ENCODE data around the gene CLEC16A. TPM values are rescaled to one million over a fixed set of nuclear protein-coding genes. Genes with fewer than 3 reads are reported as not detected.

The CLEC16A gene
- total RNA-seq, 1 donor from 2014 or later: 57.6 TPM

DNA sequence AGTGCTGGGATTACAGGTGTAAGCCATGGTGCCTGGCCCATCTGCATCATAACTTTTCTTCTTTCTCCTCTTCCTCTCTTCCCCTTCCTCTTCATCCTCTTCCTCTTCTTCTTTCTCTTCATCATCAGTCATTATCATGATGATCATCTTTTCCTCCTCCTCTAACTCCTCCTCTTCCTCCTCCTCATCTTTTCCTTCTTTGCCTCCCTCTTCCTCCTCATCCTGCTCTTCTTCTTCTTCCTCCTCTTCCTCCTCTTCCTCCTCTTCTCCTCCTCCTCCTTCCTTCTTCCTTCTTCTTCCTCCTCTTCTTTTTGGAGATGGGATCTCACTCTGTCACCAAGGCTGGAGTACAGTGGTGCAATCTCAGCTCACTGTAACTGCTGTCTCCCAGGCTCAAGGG lies 249.1 kb downstream of the CLEC16A start:
- Mint-ChIP-seq H3K9me3 (no peaks in the 10 kb centered on the region), H3K4me1 (no peaks in the 10 kb centered on the region), H3K27me3 (no peaks in the 10 kb centered on the region), H3K4me3 (no peak overlapping the region), H3K36me3 (ENCODE audit: low read depth) (peaks cover 3% of the 10 kb centered on the region), H3K27ac (no peak overlapping the region)
- no peak for DNase-seq
- ATAC-seq (ENCODE audit: low read depth): no peak
- ChIA-PET CTCF (no interaction called here), POLR2A (interaction anchor here (1.7 kb wide), 1 partner anchor 62 kb away, joined by 8 read pairs; the partner anchor contains the start of gene SOCS1)
- intact Hi-C loops (cut with micrococcal nuclease): no loop called here
- TF ChIP-seq, protein P1, sequence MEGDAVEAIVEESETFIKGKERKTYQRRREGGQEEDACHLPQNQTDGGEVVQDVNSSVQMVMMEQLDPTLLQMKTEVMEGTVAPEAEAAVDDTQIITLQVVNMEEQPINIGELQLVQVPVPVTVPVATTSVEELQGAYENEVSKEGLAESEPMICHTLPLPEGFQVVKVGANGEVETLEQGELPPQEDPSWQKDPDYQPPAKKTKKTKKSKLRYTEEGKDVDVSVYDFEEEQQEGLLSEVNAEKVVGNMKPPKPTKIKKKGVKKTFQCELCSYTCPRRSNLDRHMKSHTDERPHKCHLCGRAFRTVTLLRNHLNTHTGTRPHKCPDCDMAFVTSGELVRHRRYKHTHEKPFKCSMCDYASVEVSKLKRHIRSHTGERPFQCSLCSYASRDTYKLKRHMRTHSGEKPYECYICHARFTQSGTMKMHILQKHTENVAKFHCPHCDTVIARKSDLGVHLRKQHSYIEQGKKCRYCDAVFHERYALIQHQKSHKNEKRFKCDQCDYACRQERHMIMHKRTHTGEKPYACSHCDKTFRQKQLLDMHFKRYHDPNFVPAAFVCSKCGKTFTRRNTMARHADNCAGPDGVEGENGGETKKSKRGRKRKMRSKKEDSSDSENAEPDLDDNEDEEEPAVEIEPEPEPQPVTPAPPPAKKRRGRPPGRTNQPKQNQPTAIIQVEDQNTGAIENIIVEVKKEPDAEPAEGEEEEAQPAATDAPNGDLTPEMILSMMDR (IDR thresholded peaks at IDR 0.05): no peak

DNA sequence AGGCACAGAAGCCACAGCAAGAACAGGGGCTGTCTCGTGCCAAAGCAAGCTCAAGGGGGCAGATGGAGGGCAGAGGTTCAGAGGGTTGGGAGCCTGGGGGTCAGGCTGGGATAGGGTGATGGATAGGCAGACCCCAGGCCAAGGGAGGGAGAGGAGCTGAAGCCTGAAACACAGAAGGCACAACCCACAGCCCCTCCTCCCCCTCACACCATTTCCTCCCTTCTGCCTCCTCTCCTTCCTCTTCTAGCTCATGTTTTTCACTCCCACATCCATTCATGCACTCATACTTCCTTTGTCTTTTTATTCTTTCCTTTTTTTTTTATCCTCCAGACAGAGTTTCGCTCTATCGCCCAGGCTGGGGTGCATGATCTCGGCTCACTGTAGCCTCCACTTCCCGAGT lies 250.5 kb downstream of the CLEC16A start:
- Mint-ChIP-seq H3K9me3 (no peaks in the 10 kb centered on the region), H3K4me1 (no peaks in the 10 kb centered on the region), H3K27me3 (no peaks in the 10 kb centered on the region), H3K4me3 (no peak overlapping the region), H3K27ac (no peak overlapping the region), H3K36me3 (ENCODE audit: low read depth) (peaks cover 3% of the 10 kb centered on the region)
- TF ChIP-seq, protein P1 (IDR thresholded peaks at IDR 0.05): no peak
- ChIA-PET CTCF (no interaction called here), POLR2A (interaction anchor here (2.0 kb wide), 1 partner anchor 57 kb away, joined by 12 read pairs; no protein-coding TSS in a partner anchor)
- DNase-seq (no peak), ATAC-seq (ENCODE audit: low read depth) (no peak)
- intact Hi-C loops (cut with micrococcal nuclease): no loop called here

DNA sequence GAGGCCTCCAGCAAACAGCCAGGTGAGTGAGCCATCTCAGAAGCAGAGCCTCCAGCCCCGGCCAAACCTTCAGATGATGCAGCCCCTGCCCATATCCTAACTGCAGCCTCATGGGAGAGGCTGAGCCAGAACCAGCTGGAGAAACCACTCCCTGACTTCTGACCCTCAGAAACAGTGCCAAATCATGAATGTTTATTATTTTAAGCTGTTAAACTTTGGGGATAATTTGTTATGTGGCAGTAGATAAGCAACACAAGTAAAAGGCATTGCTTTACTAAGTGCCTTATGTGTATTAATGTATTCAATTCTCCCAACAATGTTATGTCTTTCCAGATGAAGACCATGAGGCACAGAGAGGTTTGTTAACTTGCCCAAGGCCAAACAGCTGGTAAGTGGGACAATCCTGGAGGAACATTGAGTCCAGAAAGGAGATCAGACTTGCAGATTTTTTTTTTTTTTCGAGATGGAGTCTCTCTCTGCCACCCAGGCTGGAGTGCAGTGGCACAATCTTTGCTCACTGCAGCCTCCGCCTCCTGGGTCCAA lies 252.0 kb downstream of the CLEC16A start:
- peaks cover 7% of the 10 kb centered on the region for H3K27me3 Mint-ChIP-seq
- peaks cover 3% of the 10 kb centered on the region for H3K36me3 Mint-ChIP-seq (ENCODE audit: low read depth)
- no peak overlapping the region for H3K27ac Mint-ChIP-seq
- H3K4me1 Mint-ChIP-seq: peaks cover 5% of the 10 kb centered on the region
- DNase-seq (no peak), ATAC-seq (ENCODE audit: low read depth) (no peak)
- ChIA-PET CTCF (no interaction called here), POLR2A (interaction anchor here (0.6 to 2.0 kb wide), 6 partner anchors 16 to 867 kb away, joined by 3 to 12 read pairs (median 6); no protein-coding TSS in a partner anchor)
- intact Hi-C loops (cut with micrococcal nuclease): no loop called here
- TF ChIP-seq, protein P1 (IDR thresholded peaks at IDR 0.05): no peak
- H3K9me3 Mint-ChIP-seq: no peaks in the 10 kb centered on the region
- H3K4me3 Mint-ChIP-seq: no peak overlapping the region

DNA sequence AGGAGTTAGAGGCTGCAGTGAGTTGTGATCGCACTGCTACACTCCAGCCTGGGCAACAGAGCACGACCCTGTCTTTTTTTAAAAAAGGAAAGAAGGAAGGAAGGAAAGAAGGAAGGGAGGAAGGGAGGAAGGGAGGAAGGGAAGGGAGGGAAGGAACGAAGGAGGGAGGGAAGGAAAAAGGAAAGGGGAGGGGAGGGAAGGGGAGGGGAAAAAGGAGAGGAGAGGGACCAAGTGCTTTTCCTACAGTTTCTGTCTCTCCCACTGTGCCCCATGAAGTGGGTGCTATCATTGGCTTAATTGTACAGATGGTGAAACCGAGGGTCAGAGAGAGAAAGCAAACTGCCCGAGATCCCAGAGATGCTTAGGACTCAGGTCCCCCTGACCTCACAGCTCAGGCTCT lies 254.0 kb downstream of the CLEC16A start:
- Mint-ChIP-seq H3K9me3 (no peaks in the 10 kb centered on the region), H3K4me3 (no peak overlapping the region), H3K4me1 (peaks cover 25% of the 10 kb centered on the region), H3K27me3 (peaks cover 7% of the 10 kb centered on the region), H3K36me3 (ENCODE audit: low read depth) (peaks cover 3% of the 10 kb centered on the region), H3K27ac (no peak overlapping the region)
- no peak for ATAC-seq (ENCODE audit: low read depth)
- intact Hi-C loops (cut with micrococcal nuclease): no loop called here
- ChIA-PET CTCF (interaction anchor here (1.3 kb wide), 1 partner anchor 57 kb away, joined by 3 read pairs; no protein-coding TSS in a partner anchor), POLR2A (interaction anchor here (1.0 kb wide), 1 partner anchor 163 kb away, joined by 3 read pairs; no protein-coding TSS in a partner anchor)
- TF ChIP-seq, protein P1 (IDR thresholded peaks at IDR 0.05): no peak
- no peak for DNase-seq

DNA sequence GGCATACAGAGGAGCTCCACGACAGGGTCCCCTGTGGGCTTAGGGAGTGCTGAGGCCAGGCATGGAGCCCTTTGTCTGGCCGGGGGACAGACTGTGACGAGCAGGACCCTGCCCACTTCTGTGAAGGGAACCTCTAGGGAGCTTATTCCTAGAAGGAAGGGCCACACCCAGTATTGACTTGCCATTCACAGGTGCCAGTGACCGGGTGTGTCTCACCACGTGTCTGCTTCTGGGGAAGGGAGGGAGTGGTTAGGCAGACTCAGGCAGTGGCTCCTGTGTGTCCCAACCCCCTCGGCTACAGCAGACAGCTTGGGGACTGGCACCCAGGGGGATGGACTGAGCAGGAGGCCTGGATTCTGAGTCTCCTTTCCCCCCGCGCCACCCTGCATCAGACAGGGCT lies 254.5 kb downstream of the CLEC16A start:
- no peak for ATAC-seq (ENCODE audit: low read depth)
- Mint-ChIP-seq H3K27ac (no peak overlapping the region), H3K9me3 (no peaks in the 10 kb centered on the region), H3K4me3 (no peak overlapping the region), H3K4me1 (peaks cover 29% of the 10 kb centered on the region), H3K27me3 (peaks cover 7% of the 10 kb centered on the region), H3K36me3 (ENCODE audit: low read depth) (peaks cover 3% of the 10 kb centered on the region)
- CTCF ChIA-PET: interaction anchor here (1.3 kb wide), 1 partner anchor 57 kb away, joined by 3 read pairs; no protein-coding TSS in a partner anchor
- TF ChIP-seq, protein P1 (IDR thresholded peaks at IDR 0.05): no peak
- DNase-seq: no peak
- intact Hi-C loops (cut with micrococcal nuclease): no loop called here
- POLR2A ChIA-PET: interaction anchor here (0.6 to 1.0 kb wide), 2 partner anchors 164 to 179 kb away, joined by 3 to 5 read pairs; no protein-coding TSS in a partner anchor
